ENCODE data around the gene NSL1.

DNA sequence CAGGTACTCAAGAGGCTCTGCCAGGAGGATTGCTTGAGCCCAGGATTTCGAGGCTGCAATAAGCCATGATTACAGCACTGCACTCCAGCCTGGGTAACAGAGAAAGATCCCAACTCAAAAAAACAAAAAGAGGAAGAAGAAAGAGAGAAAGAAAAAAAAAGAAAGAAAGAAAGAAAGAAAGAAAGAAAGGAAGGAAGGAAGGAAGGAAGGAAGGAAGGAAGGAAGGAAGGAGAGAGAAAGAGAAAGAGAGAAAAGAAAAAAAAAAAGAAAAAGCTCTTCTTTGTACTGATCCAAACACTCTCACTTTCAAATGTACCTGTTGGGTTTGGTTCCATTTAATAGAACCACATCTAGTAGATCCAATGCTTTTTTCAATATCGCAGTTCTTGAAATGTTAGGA is 103.8 kb downstream of the NSL1 start:
- TF ChIP-seq ZNF384 (IDR thresholded peaks at IDR 0.05) (no peak), FOXA1 (IDR thresholded peaks at IDR 0.05) (no peak), SP1 (IDR thresholded peaks at IDR 0.05) (no peak), SUZ12 (IDR thresholded peaks at IDR 0.05) (no peak), LEF1 (IDR thresholded peaks at IDR 0.05; ENCODE audit: borderline replicate concordance) (no peak), BHLHE40 (IDR thresholded peaks at IDR 0.05; ENCODE audit: borderline replicate concordance) (no peak), TARDBP (IDR thresholded peaks at IDR 0.05) (no peak), FOXM1 (IDR thresholded peaks at IDR 0.05; ENCODE audit: borderline replicate concordance) (no peak), FOXK2 (IDR thresholded peaks at IDR 0.05) (no peak), ELF4 (IDR thresholded peaks at IDR 0.05) (no peak), CTBP1 (IDR thresholded peaks at IDR 0.05; ENCODE audit: borderline replicate concordance) (no peak), HDGF (IDR thresholded peaks at IDR 0.05; ENCODE audit: borderline replicate concordance) (no peak), NFRKB (IDR thresholded peaks at IDR 0.05) (no peak)
- TF ChIP-seq, protein P1, sequence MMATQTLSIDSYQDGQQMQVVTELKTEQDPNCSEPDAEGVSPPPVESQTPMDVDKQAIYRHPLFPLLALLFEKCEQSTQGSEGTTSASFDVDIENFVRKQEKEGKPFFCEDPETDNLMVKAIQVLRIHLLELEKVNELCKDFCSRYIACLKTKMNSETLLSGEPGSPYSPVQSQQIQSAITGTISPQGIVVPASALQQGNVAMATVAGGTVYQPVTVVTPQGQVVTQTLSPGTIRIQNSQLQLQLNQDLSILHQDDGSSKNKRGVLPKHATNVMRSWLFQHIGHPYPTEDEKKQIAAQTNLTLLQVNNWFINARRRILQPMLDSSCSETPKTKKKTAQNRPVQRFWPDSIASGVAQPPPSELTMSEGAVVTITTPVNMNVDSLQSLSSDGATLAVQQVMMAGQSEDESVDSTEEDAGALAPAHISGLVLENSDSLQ (IDR thresholded peaks at IDR 0.05): no peak

All from HEK293T (cell line).